Sigmoid colon (tissue), 7 donors: ENCODE data around the gene KAT2B. TPM values are rescaled to one million over a fixed set of nuclear protein-coding genes. Genes with fewer than 3 reads are reported as not detected.

Experiments used
- DNase-seq: peaks from one replicate; pipeline ENCODE4 v3.0.0-alpha.2; 2019
- H3K27ac ChIP-seq, 4 donors: fragments of 200-600 bp; sonication (generic); one replicate each; pipeline ENCODE4 v1.5.1; 2016 to 2019; ENCODE audit warnings: mild to moderate bottlenecking in 1 of 4
- H3K27me3 ChIP-seq, 3 donors: fragments of 200-600 bp; sonication (generic); one replicate each; pipeline ENCODE4 v1.5.1; 2019; ENCODE audit warnings: mild to moderate bottlenecking in 1 of 3
- H3K36me3 ChIP-seq, 4 donors: fragments of 200-600 bp; sonication (generic); one replicate each; pipeline ENCODE4 v1.5.1; 2016 to 2019
- H3K4me1 ChIP-seq, 4 donors: fragments of 200-600 bp; sonication (generic); one replicate each; pipeline ENCODE4 v1.5.1; 2017 to 2019
- H3K4me3 ChIP-seq, 4 donors: fragments of 200-600 bp; sonication (generic); one replicate each; pipeline ENCODE4 v1.5.1; 2017 to 2019; ENCODE audit warnings: mild to moderate bottlenecking in 2 of 4, moderate library complexity in 1 of 4
- H3K9me3 ChIP-seq, 4 donors: fragments of 200-600 bp in 3 of 4; sonication (generic) in 3 of 4; one replicate each; pipeline versions ENCODE4 v1.5.1 to v1.6.1; 2013 to 2019
- EP300 ChIP-seq, 4 donors: sonication (generic); formaldehyde crosslinking; IDR thresholded peaks; one replicate each; pipeline ENCODE4 v1.6.1; 2017; ENCODE audit warnings: antibody characterized with exemption in 4 of 4
- POLR2A ChIP-seq, 2 donors: fragments of 450-650 bp; IDR thresholded peaks; one replicate each; pipeline ENCODE4 v1.6.1; 2016; ENCODE audit warnings: antibody characterized with exemption in 2 of 2, mild to moderate bottlenecking in 2 of 2, moderate library complexity in 2 of 2
- POLR2AphosphoS5 ChIP-seq, 4 donors: sonication (generic); formaldehyde crosslinking; IDR thresholded peaks; one replicate each; pipeline ENCODE4 v1.6.1; 2017; ENCODE audit warnings: antibody characterized with exemption in 4 of 4
- WGBS, 2 donors: extraction: QIAGEN DNeasy Blood & Tissue Kit; methylation state at CpG; one replicate each; pipeline ENCODE4 v1.1.7; 2013; 5-methylcytosine and 5-hydroxymethylcytosine counted together
- intact Hi-C: fragments of 100-400 bp; cut with DNase I; formaldehyde crosslinking; loops from one replicate; pipeline ENCODE4 v1.15.1; 2023
- polyA plus RNA-seq, 3 donors: library from polyadenylated mRNA; stranded (reverse); fragments of 200-250 nt; gene quantifications; one replicate each; pipeline ENCODE4 v1.2.3, GENCODE V29; 2013
- total RNA-seq, 4 donors: library from RNA; depleted of rRNA; stranded (reverse); fragments of >200 nt; gene quantifications; one replicate each; pipeline ENCODE4 v1.1.0, GENCODE V29; 2016
- TF ChIP-seq, protein P1 (sequence below), 4 experiments: fragments of 450-650 bp in 3 of 4; fragments of 200-600 bp in 1 of 4; IDR thresholded peaks; one replicate each; pipeline ENCODE4 v1.5.1; 2016 to 2019; ENCODE audit warnings: antibody characterized with exemption in 4 of 4, mild to moderate bottlenecking in 3 of 4, moderate library complexity in 2 of 4
- donor health status: healthy with polysubstance abuse.
- donor health status: Bipolar disorder and iron deficiency.
- donor health status: healthy.

The KAT2B gene
- total and polyA plus RNA-seq, 7 donors = 10.8 to 49.2 (median 27.2) TPM

- peak overlapping the region; percentile 43 to 80 (median 61) for H3K27ac ChIP-seq
Measured at GRCh38 chr3:20140881-20141280, 100.6 kb downstream of the KAT2B start.

GRCh38 chr3:20141316-20141715, 101.1 kb downstream of the KAT2B start:
- Histone ChIP-seq H3K27ac (peak overlapping the region; percentile 43 to 80 (median 61)), H3K9me3 (no peaks in the 10 kb centered on the region), H3K4me3 (no peak overlapping the region), H3K27me3 (no peaks in the 10 kb centered on the region), H3K4me1 (peaks cover 0 to 27% (median 23%) of the 10 kb centered on the region in 4 donors), H3K36me3 (peaks cover 0 to 18% (median 1%) of the 10 kb centered on the region in 4 donors)
- WGBS, 2 donors = 69 to 74% methylated on average over 2 of the region's 2 CpGs
- intact Hi-C loops = loop anchor here (1.0 to 5.0 kb wide), 3 partner anchors 45 to 194 kb away; partner anchors contain the start of genes RAB5A and SGO1
- no peak for DNase-seq
- TF ChIP-seq, protein P1, sequence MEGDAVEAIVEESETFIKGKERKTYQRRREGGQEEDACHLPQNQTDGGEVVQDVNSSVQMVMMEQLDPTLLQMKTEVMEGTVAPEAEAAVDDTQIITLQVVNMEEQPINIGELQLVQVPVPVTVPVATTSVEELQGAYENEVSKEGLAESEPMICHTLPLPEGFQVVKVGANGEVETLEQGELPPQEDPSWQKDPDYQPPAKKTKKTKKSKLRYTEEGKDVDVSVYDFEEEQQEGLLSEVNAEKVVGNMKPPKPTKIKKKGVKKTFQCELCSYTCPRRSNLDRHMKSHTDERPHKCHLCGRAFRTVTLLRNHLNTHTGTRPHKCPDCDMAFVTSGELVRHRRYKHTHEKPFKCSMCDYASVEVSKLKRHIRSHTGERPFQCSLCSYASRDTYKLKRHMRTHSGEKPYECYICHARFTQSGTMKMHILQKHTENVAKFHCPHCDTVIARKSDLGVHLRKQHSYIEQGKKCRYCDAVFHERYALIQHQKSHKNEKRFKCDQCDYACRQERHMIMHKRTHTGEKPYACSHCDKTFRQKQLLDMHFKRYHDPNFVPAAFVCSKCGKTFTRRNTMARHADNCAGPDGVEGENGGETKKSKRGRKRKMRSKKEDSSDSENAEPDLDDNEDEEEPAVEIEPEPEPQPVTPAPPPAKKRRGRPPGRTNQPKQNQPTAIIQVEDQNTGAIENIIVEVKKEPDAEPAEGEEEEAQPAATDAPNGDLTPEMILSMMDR (IDR thresholded peaks at IDR 0.05) = no peak
- TF ChIP-seq POLR2A (IDR thresholded peaks at IDR 0.05) = no peak
- TF ChIP-seq EP300 (IDR thresholded peaks at IDR 0.05) = no peak
- TF ChIP-seq POLR2AphosphoS5 (IDR thresholded peaks at IDR 0.05) = no peak

More at GRCh38 chr3:20140881-20141280, 100.6 kb downstream of the KAT2B start:
- no peaks in the 10 kb centered on the region for H3K27me3 ChIP-seq
- H3K4me3 ChIP-seq = no peak overlapping the region
- H3K9me3 ChIP-seq = no peaks in the 10 kb centered on the region
- H3K36me3 ChIP-seq = peaks cover 0 to 18% (median 1%) of the 10 kb centered on the region in 4 donors
- intact Hi-C loops = loop anchor here (1.0 to 5.0 kb wide), 3 partner anchors 45 to 194 kb away; partner anchors contain the start of genes RAB5A and SGO1
- peaks cover 0 to 22% (median 19%) of the 10 kb centered on the region in 4 donors for H3K4me1 ChIP-seq
- no peak for TF ChIP-seq EP300 (IDR thresholded peaks at IDR 0.05)
- TF ChIP-seq, protein P1 (IDR thresholded peaks at IDR 0.05) = no peak
- no peak for TF ChIP-seq POLR2AphosphoS5 (IDR thresholded peaks at IDR 0.05)
- TF ChIP-seq POLR2A (IDR thresholded peaks at IDR 0.05) = no peak
- DNase-seq = no peak
- WGBS, 2 donors = 41 to 45% methylated on average over 2 of the region's 2 CpGs

GRCh38 chr3:20141851-20142250, 101.6 kb downstream of the KAT2B start:
- no peaks in the 10 kb centered on the region for H3K27me3 ChIP-seq
- H3K9me3 ChIP-seq = no peaks in the 10 kb centered on the region
- DNase-seq = peak; percentile 89
- WGBS, 2 donors = 79 to 91% methylated on average over 7 of the region's 7 CpGs
- H3K27ac ChIP-seq = peak overlapping the region; percentile 43 to 80 (median 61)
- no peak overlapping the region for H3K4me3 ChIP-seq
- peaks cover 0 to 15% (median 1%) of the 10 kb centered on the region in 4 donors for H3K36me3 ChIP-seq
- TF ChIP-seq POLR2A (IDR thresholded peaks at IDR 0.05) = no peak
- peak in 1 of 4 donors; percentile 73 for TF ChIP-seq EP300 (IDR thresholded peaks at IDR 0.05)
- TF ChIP-seq, protein P1 (IDR thresholded peaks at IDR 0.05) = peak in 2 of 4 experiments; percentile 25 to 33
- TF ChIP-seq POLR2AphosphoS5 (IDR thresholded peaks at IDR 0.05) = peak; percentile 64 to 90 (median 86)
- intact Hi-C loops = loop anchor here (1.0 to 5.0 kb wide), 3 partner anchors 44 to 195 kb away; partner anchors contain the start of genes RAB5A and SGO1
- H3K4me1 ChIP-seq = peaks cover 0 to 32% (median 29%) of the 10 kb centered on the region in 4 donors

- intact Hi-C loops = loop anchor here (5.0 kb wide), 2 partner anchors 105 to 195 kb away; partner anchors contain the start of gene RAB5A
- peaks cover 0 to 39% (median 35%) of the 10 kb centered on the region in 4 donors for H3K4me1 ChIP-seq
- H3K27me3 ChIP-seq = no peaks in the 10 kb centered on the region
- peak overlapping the region; percentile 43 to 80 (median 61) for H3K27ac ChIP-seq
- DNase-seq = no peak
- H3K9me3 ChIP-seq = no peaks in the 10 kb centered on the region
- peaks cover 0 to 9% (median 1%) of the 10 kb centered on the region in 4 donors for H3K36me3 ChIP-seq
- 99% methylated on average over 4 of the region's 4 CpGs for WGBS, 2 donors
- H3K4me3 ChIP-seq = no peak overlapping the region
- TF ChIP-seq POLR2AphosphoS5 (IDR thresholded peaks at IDR 0.05) (no peak), EP300 (IDR thresholded peaks at IDR 0.05) (no peak), POLR2A (IDR thresholded peaks at IDR 0.05) (no peak)
- TF ChIP-seq, protein P1 (IDR thresholded peaks at IDR 0.05) = no peak
Measured at GRCh38 chr3:20142517-20142916, 102.3 kb downstream of the KAT2B start.
